ENCODE data around the gene CFAP161. TPM values are rescaled to one million over a fixed set of nuclear protein-coding genes. Genes with fewer than 3 reads are reported as not detected.

CFAP161 gene
- total and polyA plus RNA-seq, 5 donors from 2014 or later = 0.49 TPM; not detected in 4

GRCh38 chr15:81160312-81161159 is 26.5 kb downstream of the CFAP161 start:
- peak overlapping the region in 1 of 3 donors; percentile 54 for H3K27ac Mint-ChIP-seq

GRCh38 chr15:81161160-81161673 is 27.1 kb downstream of the CFAP161 start:
- DNase-seq (peak in 1 of 3 donors; percentile 66), ATAC-seq (ENCODE audit: low read depth in 2 of 2) (no peak)
- Histone ChIP-seq H3K4me1 (ENCODE audit: control insufficient read depth, insufficient read depth, low read length, poor library complexity, severe bottlenecking) (peaks cover 5% of the 10 kb centered on the region), H3K27me3 (ENCODE audit: control insufficient read depth, insufficient read depth, low read length) (no peaks in the 10 kb centered on the region), H3K27ac (ENCODE audit: insufficient read depth, low read length, poor library complexity, severe bottlenecking) (no peak overlapping the region), H3K9me3 (ENCODE audit: control insufficient read depth in 2 of 2, low read length in 2 of 2) (no peaks in the 10 kb centered on the region), H3K36me3 (ENCODE audit: control insufficient read depth, insufficient read depth, low read length) (no peaks in the 10 kb centered on the region), H3K4me3 (ENCODE audit: low read depth, low read length) (no peak overlapping the region)
- Mint-ChIP-seq H3K4me3 (peak overlapping the region in 1 of 4 donors; percentile 53), H3K36me3 (no peaks in the 10 kb centered on the region), H3K9me3 (peaks cover 0 to 2% (median 0%) of the 10 kb centered on the region in 7 donors), H3K27me3 (peaks cover 6% of the 10 kb centered on the region), H3K27ac (peak overlapping the region in 1 of 3 donors; percentile 24), H3K4me1 (peaks cover 0 to 16% (median 4%) of the 10 kb centered on the region in 4 donors)

More at GRCh38 chr15:81160312-81161159, 26.5 kb downstream of the CFAP161 start:
- DNase-seq = no peak
- no peak for ATAC-seq (ENCODE audit: low read depth in 2 of 2)
- no peak overlapping the region for H3K27ac ChIP-seq (ENCODE audit: insufficient read depth, low read length, poor library complexity, severe bottlenecking)
- H3K4me3 ChIP-seq (ENCODE audit: low read depth, low read length) = no peak overlapping the region
- peaks cover 5% of the 10 kb centered on the region for H3K4me1 ChIP-seq (ENCODE audit: control insufficient read depth, insufficient read depth, low read length, poor library complexity, severe bottlenecking)
- H3K36me3 ChIP-seq (ENCODE audit: control insufficient read depth, insufficient read depth, low read length) = no peaks in the 10 kb centered on the region
- H3K9me3 ChIP-seq (ENCODE audit: control insufficient read depth in 2 of 2, low read length in 2 of 2) = no peaks in the 10 kb centered on the region
- H3K4me1 Mint-ChIP-seq = peaks cover 0 to 16% (median 5%) of the 10 kb centered on the region in 4 donors
- H3K27me3 Mint-ChIP-seq = peaks cover 6% of the 10 kb centered on the region
- H3K4me3 Mint-ChIP-seq = no peak overlapping the region
- peaks cover 0 to 2% (median 0%) of the 10 kb centered on the region in 7 donors for H3K9me3 Mint-ChIP-seq
- no peaks in the 10 kb centered on the region for H3K27me3 ChIP-seq (ENCODE audit: control insufficient read depth, insufficient read depth, low read length)
- no peaks in the 10 kb centered on the region for H3K36me3 Mint-ChIP-seq

GRCh38 chr15:81161851-81162250 is 27.8 kb downstream of the CFAP161 start:
- no peak for ATAC-seq (ENCODE audit: low read depth in 2 of 2)
- Mint-ChIP-seq H3K4me3 (no peak overlapping the region), H3K27ac (no peak overlapping the region), H3K9me3 (peaks cover 0 to 2% (median 0%) of the 10 kb centered on the region in 7 donors), H3K27me3 (peaks cover 6% of the 10 kb centered on the region), H3K36me3 (no peaks in the 10 kb centered on the region), H3K4me1 (peaks cover 0 to 16% (median 4%) of the 10 kb centered on the region in 4 donors)
- H3K4me3 ChIP-seq (ENCODE audit: low read depth, low read length) = no peak overlapping the region
- H3K27me3 ChIP-seq (ENCODE audit: control insufficient read depth, insufficient read depth, low read length) = no peaks in the 10 kb centered on the region
- no peak for DNase-seq
- peaks cover 5% of the 10 kb centered on the region for H3K4me1 ChIP-seq (ENCODE audit: control insufficient read depth, insufficient read depth, low read length, poor library complexity, severe bottlenecking)
- H3K27ac ChIP-seq (ENCODE audit: insufficient read depth, low read length, poor library complexity, severe bottlenecking) = no peak overlapping the region
- no peaks in the 10 kb centered on the region for H3K36me3 ChIP-seq (ENCODE audit: control insufficient read depth, insufficient read depth, low read length)
- no peaks in the 10 kb centered on the region for H3K9me3 ChIP-seq (ENCODE audit: control insufficient read depth in 2 of 2, low read length in 2 of 2)

DNA sequence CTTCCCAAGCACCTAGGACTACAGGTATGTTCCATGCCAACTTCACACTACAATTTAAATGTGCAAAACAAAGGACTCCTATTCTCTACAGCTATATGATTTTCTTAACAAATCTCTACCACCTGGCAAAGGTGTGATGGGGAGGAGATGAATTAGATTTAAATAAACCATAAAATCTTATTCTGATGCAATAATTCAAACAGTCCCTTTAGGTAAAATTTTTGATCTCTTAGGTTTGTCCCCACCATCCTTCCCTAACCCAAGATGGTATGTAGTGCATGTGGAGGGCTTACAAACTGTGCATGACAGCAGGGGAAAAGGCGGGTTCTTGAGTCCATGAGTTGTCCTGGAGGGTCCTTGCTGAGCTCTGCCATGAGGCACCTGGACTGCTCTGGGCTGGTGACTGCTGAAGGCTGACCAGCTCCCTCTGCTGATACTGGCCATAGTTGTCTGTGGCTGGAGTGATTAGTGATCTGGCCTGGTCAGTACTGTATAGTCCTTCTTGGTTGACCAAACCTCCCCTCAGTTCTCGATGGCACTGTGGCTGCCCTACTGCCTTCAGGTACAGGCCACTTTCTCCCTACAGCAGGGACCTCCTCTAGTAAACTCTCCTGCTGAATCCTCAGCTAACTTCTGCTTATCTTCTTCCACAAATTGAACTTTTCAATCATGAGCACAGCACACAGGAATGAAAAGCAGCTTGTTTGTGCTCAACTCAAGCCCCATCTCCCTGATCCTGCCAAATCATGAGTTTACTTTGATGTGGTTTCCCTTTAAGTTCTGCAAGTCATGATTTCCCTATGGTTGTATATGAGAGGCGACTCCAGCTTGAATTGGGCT is 30.1 kb downstream of the CFAP161 start:
- no peaks in the 10 kb centered on the region for H3K9me3 ChIP-seq (ENCODE audit: control insufficient read depth in 2 of 2, low read length in 2 of 2)
- ATAC-seq (ENCODE audit: low read depth in 2 of 2) = no peak
- H3K36me3 Mint-ChIP-seq = no peaks in the 10 kb centered on the region

DNA sequence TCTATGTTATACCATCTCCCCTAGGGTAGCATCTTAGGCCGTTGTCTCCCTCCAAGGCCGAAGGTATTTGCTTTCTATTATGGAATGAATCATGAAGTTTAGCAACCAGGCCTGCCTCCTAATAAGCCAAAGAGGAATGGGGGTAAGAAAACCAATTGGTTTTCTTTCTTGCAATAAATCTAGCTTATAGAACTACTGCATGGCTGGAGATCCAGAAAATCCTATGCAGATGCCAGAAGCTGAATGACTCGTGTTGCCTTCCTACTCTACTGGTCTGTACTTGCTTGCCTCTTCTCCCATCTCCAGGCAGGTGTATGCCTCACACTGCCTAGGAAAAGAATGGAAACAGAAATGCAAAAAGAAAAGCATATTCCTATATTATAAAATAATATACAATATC is 31.5 kb downstream of the CFAP161 start:
- H3K36me3 ChIP-seq (ENCODE audit: control insufficient read depth, insufficient read depth, low read length) = no peaks in the 10 kb centered on the region
- peaks cover 6% of the 10 kb centered on the region for H3K27me3 Mint-ChIP-seq
- DNase-seq = no peak
- H3K4me1 Mint-ChIP-seq = peaks cover 0 to 24% (median 8%) of the 10 kb centered on the region in 4 donors
- ATAC-seq (ENCODE audit: low read depth in 2 of 2) = no peak
- no peak overlapping the region for H3K27ac ChIP-seq (ENCODE audit: insufficient read depth, low read length, poor library complexity, severe bottlenecking)
- no peak overlapping the region for H3K27ac Mint-ChIP-seq
- peaks cover 5% of the 10 kb centered on the region for H3K4me1 ChIP-seq (ENCODE audit: control insufficient read depth, insufficient read depth, low read length, poor library complexity, severe bottlenecking)
- no peak overlapping the region for H3K4me3 ChIP-seq (ENCODE audit: low read depth, low read length)
- H3K9me3 ChIP-seq (ENCODE audit: control insufficient read depth in 2 of 2, low read length in 2 of 2) = no peaks in the 10 kb centered on the region
- no peaks in the 10 kb centered on the region for H3K27me3 ChIP-seq (ENCODE audit: control insufficient read depth, insufficient read depth, low read length)
- H3K36me3 Mint-ChIP-seq = no peaks in the 10 kb centered on the region
- peaks cover 0 to 1% (median 0%) of the 10 kb centered on the region in 7 donors for H3K9me3 Mint-ChIP-seq
- H3K4me3 Mint-ChIP-seq = no peak overlapping the region

More for the DNA sequence above, 30.1 kb downstream of the CFAP161 start:
- H3K4me1 Mint-ChIP-seq = peaks cover 0 to 24% (median 8%) of the 10 kb centered on the region in 4 donors
- H3K27me3 Mint-ChIP-seq = peaks cover 6% of the 10 kb centered on the region
- peak in 1 of 3 donors; percentile 56 for DNase-seq
- Histone ChIP-seq H3K36me3 (ENCODE audit: control insufficient read depth, insufficient read depth, low read length) (no peaks in the 10 kb centered on the region), H3K4me1 (ENCODE audit: control insufficient read depth, insufficient read depth, low read length, poor library complexity, severe bottlenecking) (peaks cover 5% of the 10 kb centered on the region), H3K27me3 (ENCODE audit: control insufficient read depth, insufficient read depth, low read length) (no peaks in the 10 kb centered on the region), H3K4me3 (ENCODE audit: low read depth, low read length) (no peak overlapping the region), H3K27ac (ENCODE audit: insufficient read depth, low read length, poor library complexity, severe bottlenecking) (no peak overlapping the region)
- peaks cover 0 to 2% (median 0%) of the 10 kb centered on the region in 7 donors for H3K9me3 Mint-ChIP-seq
- no peak overlapping the region for H3K27ac Mint-ChIP-seq
- no peak overlapping the region for H3K4me3 Mint-ChIP-seq

- no peak overlapping the region for H3K4me3 Mint-ChIP-seq
Measured at GRCh38 chr15:81166636-81167305, 32.7 kb downstream of the CFAP161 start.

DNA sequence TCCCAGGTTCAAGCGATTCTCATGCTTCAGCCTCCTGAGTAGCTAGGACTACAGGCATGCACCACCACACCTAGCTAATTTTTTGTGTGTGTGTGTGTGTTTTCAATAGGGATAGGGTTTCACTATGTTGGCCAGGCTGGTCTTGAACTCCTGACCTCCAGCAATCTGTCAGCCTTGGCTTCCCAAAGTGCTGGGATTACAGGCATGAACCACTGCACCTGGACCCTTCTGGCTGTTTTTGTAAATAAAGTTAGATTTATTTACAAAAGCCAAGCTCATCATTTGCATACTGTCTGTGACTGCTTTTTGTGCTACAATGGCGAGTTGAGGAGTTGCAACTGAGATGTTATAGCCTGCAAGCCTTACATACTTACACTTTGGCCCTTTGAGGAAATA is 34.1 kb downstream of the CFAP161 start:
- H3K27ac ChIP-seq (ENCODE audit: insufficient read depth, low read length, poor library complexity, severe bottlenecking) = no peak overlapping the region
- Mint-ChIP-seq H3K27me3 (peaks cover 5% of the 10 kb centered on the region), H3K4me1 (peaks cover 0 to 8% (median 3%) of the 10 kb centered on the region in 4 donors), H3K9me3 (peaks cover 0 to 3% (median 0%) of the 10 kb centered on the region in 7 donors), H3K4me3 (no peak overlapping the region), H3K27ac (no peak overlapping the region), H3K36me3 (no peaks in the 10 kb centered on the region)
- DNase-seq (peak in 1 of 3 donors; percentile 38), ATAC-seq (ENCODE audit: low read depth in 2 of 2) (no peak)
- no peaks in the 10 kb centered on the region for H3K36me3 ChIP-seq (ENCODE audit: control insufficient read depth, insufficient read depth, low read length)
- no peaks in the 10 kb centered on the region for H3K4me1 ChIP-seq (ENCODE audit: control insufficient read depth, insufficient read depth, low read length, poor library complexity, severe bottlenecking)
- H3K9me3 ChIP-seq (ENCODE audit: control insufficient read depth in 2 of 2, low read length in 2 of 2) = no peaks in the 10 kb centered on the region
- H3K4me3 ChIP-seq (ENCODE audit: low read depth, low read length) = no peak overlapping the region
- H3K27me3 ChIP-seq (ENCODE audit: control insufficient read depth, insufficient read depth, low read length) = peaks cover 9% of the 10 kb centered on the region

More at GRCh38 chr15:81166636-81167305, 32.7 kb downstream of the CFAP161 start:
- Histone ChIP-seq H3K4me3 (ENCODE audit: low read depth, low read length) (no peak overlapping the region), H3K4me1 (ENCODE audit: control insufficient read depth, insufficient read depth, low read length, poor library complexity, severe bottlenecking) (no peaks in the 10 kb centered on the region), H3K27me3 (ENCODE audit: control insufficient read depth, insufficient read depth, low read length) (peaks cover 8% of the 10 kb centered on the region), H3K36me3 (ENCODE audit: control insufficient read depth, insufficient read depth, low read length) (no peaks in the 10 kb centered on the region), H3K27ac (ENCODE audit: insufficient read depth, low read length, poor library complexity, severe bottlenecking) (no peak overlapping the region), H3K9me3 (ENCODE audit: control insufficient read depth in 2 of 2, low read length in 2 of 2) (no peaks in the 10 kb centered on the region)
- Mint-ChIP-seq H3K4me1 (peaks cover 0 to 14% (median 3%) of the 10 kb centered on the region in 4 donors), H3K27me3 (peaks cover 6% of the 10 kb centered on the region), H3K36me3 (no peaks in the 10 kb centered on the region), H3K27ac (no peak overlapping the region), H3K9me3 (peaks cover 0 to 3% (median 0%) of the 10 kb centered on the region in 7 donors)
- DNase-seq = peak in 1 of 3 donors; percentile 32
- no peak for ATAC-seq (ENCODE audit: low read depth in 2 of 2)

Measured in CD4-positive, CD25-positive, alpha-beta regulatory T cell (primary cell).